COR-L47 (cell line): ENCODE results near the gene KRTDAP.

Source experiments
- DNase-seq: peaks from one replicate; lab custom pipeline; 2025; lab: John Stamatoyannopoulos, UW

KRTDAP gene, protein sequence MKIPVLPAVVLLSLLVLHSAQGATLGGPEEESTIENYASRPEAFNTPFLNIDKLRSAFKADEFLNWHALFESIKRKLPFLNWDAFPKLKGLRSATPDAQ

GRCh38 chr19:35490364-35490763 is at the start of gene KRTDAP:
TSS of gene KRTDAP (minus strand) at chr19:35490464. CDS start at chr19:35490442, 22 bp downstream.
- DNase-seq = no peak

DNA sequence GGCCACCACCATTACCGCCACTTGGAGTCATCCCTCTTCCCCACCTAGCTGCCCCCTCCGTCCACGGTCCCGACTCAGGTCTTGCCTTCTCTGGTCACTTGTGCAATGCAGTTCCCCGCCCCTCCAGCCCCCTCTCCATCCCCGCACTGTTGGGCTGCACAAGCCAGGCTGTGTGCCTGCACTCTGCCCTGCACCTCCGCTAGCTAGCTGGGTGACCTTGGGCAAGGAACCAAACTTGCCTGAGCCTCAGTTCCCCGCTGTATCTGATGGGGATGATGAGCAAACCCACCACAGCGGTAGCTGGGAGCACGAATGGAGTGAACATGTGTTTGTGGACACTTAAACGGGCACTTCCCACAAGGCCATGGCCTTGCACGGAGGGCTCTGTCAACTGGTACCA is 49.6 kb upstream of the KRTDAP start:
- DNase-seq = no peak

DNA sequence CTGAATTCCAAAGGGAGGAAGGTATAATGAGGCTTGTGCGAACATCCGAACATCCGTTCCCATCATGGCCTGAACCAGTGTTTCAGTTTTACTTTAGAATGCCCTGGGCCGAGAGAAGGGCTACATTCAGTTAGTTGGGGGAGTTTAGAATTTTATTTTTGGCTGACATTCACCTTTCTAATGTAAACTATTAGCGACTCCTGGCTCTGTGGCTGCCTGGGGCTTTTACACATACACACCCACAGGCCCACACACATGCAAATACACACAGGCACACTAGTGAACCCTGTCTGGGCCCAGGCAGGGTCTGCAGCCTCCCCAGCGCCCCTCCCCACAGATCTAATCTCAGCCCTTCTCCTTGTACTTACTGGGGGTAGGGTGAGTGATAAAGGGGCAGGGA is 49.0 kb upstream of the KRTDAP start:
- DNase-seq = no peak

DNA sequence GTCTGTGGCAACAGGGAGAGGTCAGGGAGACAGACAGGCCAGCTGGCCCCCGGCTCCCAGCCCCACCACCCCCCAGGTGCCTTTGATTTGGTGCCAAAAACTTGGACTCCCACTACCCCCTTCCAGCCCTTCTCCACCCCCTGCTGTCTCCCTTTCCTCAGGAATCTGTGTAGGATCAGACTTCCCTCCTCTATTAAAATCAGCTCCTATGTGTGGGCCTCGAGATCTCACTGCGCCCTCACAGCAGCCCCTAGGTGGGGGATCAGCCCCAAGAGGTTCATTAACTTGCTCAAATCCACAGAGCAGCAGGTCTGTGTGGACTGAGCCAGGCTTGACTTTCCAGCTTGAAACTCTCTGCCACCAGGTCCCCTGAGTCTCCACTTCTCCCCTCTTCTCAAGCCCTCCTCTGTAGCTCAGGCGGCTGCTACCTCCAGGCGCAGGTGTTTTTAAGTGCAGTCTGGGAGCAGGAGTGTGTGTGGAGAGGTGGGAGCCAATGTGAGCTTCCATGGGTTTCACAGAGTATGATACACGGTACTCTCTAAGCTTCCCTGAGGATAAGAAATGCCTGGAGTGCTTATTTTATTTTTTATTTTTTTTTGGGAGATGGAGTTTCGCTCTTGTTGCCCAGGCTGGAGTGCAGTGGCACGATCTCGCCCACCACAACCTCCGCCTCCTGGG is 44.7 kb upstream of the KRTDAP start:
- no peak for DNase-seq

- no peak for DNase-seq
These were observed 43.6 kb upstream of the KRTDAP start for GRCh38 chr19:35533822-35534392.

DNA sequence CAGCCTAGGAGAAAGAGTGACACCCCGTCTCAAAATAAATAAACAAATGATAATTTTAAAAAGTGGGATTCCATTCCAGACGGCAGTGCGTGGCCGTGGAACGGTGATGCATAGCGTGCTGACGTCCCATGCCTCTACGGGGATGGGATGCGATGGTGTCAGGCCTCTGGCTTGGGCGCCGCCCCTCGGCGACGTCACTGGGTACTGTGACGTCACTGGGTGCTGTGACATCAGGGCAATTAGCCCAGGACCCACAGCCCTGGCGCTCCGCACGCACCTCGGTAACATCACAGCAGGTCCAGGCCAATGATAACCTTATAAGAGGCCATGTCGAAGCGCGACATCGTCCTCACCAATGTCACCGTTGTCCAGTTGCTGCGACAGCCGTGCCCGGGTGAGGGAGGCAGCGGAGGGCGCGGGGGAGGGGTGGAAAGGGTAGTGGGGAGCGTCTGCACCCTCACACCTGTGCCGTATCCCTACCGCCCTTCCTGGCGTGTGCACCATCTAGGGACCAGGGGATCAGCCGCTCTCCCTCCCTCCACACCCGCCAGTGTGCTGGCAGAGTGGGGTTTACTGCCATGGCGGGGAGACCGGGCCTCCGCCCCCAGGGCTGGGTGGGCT is 43.0 kb upstream of the KRTDAP start, which contains the start of gene GAPDHS:
Gene GAPDHS, plus strand, starts transcription at position 256 of the 621 bp plus-strand sequence. Its CDS starts 72 bp downstream, at position 328.
- no peak for DNase-seq

GRCh38 chr19:35531291-35531690 is 41.0 kb upstream of the KRTDAP start:
- no peak for DNase-seq

DNA sequence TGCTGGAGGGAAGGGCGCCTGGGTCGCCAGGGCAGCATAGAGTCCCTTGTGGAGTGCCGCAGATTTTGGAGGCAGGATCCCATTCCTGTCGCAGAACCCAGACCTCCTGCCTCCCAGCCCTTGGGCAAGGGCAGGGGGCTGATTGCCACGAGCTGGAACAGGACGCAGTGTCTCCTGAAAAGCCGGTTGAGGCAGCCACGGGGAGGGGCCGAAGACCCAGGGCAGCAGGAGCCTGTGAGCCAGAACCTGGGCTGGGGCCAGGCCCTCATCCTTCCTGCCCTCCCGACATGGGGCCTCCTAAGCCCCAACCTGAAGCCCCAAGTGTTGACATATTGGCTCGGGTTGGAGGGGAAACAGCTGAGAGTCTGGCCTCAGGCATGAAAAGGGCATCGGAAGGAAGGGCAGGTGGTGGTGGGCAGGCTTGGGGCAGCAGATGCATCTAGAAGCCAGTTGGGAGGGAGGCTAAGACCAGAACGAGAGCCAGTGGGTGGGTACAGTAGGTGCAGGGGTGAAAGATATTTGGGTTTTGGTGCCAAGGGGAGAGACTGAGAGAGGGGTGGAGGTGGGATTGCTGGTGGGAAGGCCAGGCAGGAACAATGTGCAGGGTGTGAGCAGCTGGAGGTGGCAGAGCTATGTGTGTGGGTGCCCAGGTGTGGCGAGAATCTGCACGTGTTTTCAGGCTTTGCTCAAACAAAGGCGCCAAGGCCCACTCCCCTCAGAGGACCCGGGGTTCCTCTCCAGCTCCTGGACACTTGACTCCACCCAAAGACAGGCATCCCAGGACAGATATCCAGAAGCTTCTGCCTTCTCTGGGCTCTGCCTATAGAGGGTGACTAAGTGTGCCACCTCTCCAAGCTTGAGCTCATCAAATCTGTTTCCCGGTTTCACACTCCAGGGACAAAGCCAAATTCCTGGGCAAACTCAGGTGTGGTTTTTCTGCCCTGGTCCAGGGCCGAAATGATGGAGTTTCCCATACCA is 39.3 kb upstream of the KRTDAP start:
- no peak for DNase-seq

DNA sequence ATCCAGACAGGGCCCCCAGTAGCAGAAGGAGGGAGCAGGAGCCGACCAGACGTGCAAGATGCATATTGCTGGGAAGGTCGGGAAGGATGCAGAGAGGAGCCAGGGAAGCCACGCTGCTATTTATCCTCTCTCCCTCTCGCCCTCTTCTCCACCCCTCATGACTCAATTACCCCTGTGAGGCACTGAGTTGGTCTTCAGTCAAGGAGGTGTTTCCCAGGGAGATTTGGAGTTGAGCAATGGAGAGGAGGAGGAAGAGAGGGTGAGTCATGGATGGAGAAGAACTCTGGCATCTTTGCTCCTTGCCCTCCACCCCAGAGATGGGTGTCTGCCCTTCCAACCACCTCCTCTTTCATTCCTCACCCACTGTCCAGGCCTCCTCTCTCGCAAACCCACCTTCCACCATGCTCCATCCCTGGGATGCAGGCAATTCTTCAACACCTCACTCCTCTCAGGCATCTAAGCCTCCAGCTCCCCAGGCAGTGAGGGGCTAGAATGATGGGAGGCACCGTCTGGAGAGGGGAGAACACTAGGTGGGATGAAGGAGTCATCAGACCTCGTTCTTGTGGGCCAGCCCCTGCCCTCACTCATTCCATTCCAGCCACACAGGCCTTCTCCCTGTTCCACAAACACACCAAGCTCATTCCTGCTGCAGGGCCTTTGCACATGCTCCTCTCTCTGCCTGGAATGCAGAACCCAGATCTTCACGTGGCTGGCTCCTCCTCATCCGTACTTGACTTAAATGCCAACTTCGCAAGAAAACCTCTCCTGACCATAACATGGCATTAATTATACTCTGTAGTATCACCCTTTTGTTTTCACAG is 38.2 kb upstream of the KRTDAP start, which contains the start of gene SBSN:
Gene SBSN, minus strand, starts transcription at position 94 of the 821 bp plus-strand sequence. Its CDS starts 30 bp downstream, at position 64.
- no peak for DNase-seq

- no peak for DNase-seq
These were observed 35.6 kb upstream of the KRTDAP start for GRCh38 chr19:35525873-35526272.

DNA sequence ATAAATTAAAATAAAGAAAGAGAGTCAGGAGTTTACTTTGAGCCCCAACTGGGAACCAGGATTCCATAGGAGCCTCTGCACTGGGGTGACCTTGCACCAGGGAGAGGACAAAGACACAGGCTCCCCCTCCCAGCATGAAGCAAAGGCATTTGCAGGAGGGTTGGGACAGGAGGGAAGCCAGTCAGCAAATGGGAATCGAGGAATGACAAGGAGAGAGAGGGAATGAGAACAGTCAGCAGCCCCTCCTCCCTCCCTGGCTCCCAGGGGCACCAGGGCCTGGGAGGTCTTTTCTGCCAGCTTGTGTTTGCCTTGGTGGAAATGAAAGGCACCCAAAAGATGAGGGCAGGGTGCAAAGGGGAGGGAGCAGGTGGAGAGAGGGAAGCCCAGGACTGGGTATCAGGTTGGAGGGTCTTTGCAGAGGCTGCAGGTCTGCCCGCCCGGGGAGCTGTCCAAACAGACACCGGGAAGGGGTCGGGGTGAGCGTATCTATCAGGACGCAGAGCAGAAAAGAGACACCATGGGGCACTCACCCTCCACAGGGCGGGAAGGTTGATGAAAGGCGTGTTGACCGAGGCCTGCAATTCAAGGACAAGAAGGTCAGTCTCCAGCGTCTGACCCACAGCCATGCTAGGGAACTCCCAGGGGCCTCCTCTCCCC is 34.0 kb upstream of the KRTDAP start:
- no peak for DNase-seq

- DNase-seq = no peak
These were observed 32.6 kb upstream of the KRTDAP start for GRCh38 chr19:35522745-35523327.

DNA sequence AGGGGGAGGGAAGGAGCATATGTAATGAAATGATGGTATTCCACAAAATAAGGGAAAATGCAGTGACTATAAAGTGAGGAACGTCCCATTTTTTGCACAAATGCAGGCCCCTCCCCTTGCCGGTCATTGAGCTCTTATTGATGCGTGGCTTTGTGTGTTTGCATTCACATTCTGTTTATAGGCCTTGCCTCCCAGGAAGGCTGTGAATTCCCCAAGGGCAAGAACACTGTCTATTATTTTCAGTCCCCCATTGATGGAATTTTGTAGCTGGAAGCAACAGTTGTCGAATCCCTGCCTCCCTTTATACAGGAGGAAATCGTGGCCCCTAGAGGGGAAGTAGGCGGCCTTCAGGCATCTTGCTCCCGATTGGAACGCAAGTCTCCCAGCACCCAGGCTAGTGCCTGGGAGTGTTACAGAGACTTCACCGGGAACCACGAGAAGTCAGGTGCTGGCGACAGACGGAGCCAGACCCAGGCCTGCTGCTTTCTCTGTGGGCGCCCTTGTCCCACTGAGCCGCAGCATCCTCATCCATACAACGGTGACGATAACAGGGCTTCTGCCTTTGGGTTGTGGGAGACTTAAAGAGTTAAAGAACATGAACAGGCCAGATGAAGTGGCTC is 31.0 kb upstream of the KRTDAP start:
- DNase-seq = no peak

DNA sequence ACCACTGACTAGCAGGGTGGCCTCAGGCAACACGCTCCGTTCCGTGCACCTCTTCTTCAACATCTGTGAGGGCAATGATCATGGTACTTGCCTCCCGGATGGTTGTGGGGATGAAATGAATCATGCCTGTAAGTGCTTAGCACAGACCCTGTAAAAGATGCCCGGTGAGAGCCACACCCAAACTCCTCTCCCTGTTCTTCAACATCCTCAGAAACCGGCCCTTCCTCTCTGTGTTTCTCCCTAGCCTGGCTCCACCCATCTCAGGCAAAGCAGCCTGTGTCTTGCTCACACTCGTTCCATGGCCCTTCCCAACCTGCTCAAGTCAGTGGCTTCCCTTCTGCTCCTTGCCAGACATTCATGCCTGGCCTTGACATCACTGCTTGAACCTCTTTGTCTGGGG is 29.0 kb upstream of the KRTDAP start:
- DNase-seq = no peak

DNA sequence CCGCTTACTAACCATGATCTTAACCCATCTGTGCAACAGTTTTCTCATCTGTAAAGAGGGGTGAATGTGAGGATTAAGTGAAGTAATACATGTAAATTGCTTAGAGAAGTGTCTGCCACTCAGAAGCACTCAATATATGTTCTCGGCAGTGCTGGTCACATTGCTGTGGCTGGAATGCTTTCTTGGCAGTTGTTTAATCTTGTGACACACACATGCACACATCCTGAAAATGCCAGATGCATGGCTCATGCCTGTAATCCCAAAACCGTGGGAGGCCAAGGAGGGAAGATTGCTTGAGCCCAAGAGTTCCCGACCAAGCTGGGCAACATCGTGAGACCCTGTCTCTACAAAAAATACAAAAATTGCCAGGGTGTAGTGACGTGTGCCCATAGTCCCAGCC is 28.0 kb upstream of the KRTDAP start:
- no peak for DNase-seq

- DNase-seq = no peak
These were observed 27.1 kb upstream of the KRTDAP start for GRCh38 chr19:35517342-35517741.

DNA sequence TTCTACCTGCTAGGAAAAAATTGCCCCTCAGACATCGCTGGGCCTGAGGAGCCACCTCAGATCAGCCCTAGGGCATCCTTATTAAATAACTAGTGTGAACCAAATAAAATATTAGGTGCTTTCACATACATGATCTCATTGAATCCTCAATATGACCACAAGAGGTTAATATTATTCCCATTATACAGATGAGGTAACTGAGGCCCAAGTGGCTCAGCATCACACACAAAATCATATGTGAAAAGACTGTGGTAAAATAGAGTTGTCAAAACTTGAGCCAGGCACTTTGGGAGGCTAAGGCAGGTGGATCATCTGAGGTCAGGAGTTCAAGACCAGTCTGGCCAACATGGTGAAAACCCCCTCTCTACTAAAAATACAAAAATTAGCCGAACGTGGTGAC is 26.0 kb upstream of the KRTDAP start:
- DNase-seq = no peak

DNA sequence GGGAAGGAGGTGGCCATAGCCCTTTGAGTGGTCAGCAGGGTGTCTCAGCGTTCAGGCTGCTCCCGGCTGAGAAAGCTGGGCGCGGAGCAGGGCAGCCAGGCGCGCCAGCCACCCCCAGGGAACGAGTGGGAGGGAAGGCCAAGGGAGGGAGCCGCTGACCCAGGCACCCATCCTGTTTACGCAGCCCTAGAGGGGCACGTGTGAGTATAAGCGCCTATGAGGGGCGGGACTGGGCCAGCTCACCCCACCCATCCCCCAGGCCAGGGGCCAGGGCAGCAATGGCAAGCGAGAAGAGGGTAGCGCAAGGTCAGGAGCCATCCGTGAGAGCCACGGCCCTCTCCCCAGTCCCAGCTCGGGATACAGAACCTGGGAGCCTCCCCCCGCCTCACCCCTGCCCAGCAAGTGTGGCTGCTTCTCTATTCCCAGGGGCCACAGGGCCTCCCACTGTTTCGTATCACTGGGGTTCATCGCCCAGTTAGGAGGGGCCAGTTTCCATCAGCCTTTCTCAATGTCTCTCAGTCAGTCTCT is 24.1 kb upstream of the KRTDAP start:
- no peak for DNase-seq

- DNase-seq = no peak
These were observed 23.5 kb upstream of the KRTDAP start, which contains the start of gene DMKN for GRCh38 chr19:35513628-35514281. TSS of gene DMKN (minus strand) at chr19:35513649. CDS start at chr19:35513475, 174 bp downstream.
